HCT116 (cell line): ENCODE measurements around the gene SYT9. TPM values are rescaled to one million over a fixed set of nuclear protein-coding genes. Genes with fewer than 3 reads are reported as not detected.

Experiments used
- ATAC-seq: fragments of 200-7000 bp; cut with Tn5 transposase; 2 replicates; pipeline ENCODE4 v1.9.1; 2020; ENCODE audit warnings: mild to moderate bottlenecking, moderate library complexity
- BruUV-seq: library from RNA; stranded (reverse); fragments of 400-500 nt; replicated peaks from 2 replicates; lab custom pipeline; 2021; lab: Mats Ljungman, UMichigan
- CTCF ChIA-PET: fragments of 300-600 bp; sonication (Branson Sonifier 250); formaldehyde crosslinking; loops from one replicate; lab custom pipeline; 2021; ENCODE audit warnings: antibody characterized with exemption; lab: Charles Lee
- POLR2A ChIA-PET: fragments of 300-600, 350-600 bp; sonication (Branson Sonifier 250); formaldehyde crosslinking; loops from one replicate; lab custom pipeline; 2021; ENCODE audit warnings: antibody characterized with exemption; lab: Charles Lee
- RAD21 ChIA-PET, 2 experiments: fragments of 300-600 bp; sonication (Branson Sonifier 250); formaldehyde crosslinking; loops; one replicate each; lab custom pipeline; 2023; ENCODE audit warnings: low total read pairs in 2 of 2; ENCODE audit not compliant: uncharacterized antibody in 2 of 2, unreplicated experiment in 2 of 2, low non-redundant PET in 1 of 2; lab: Charles Lee
- DNase-seq: peaks from one replicate; pipeline ENCODE4 v3.0.0-alpha.2; 2010; ENCODE audit warnings: low read depth, low spot score
- H2AFZ ChIP-seq: fragments of 200-600 bp; shearing (Covaris generic), sonication (generic); 2 replicates; pipeline ENCODE4 v1.6.1; 2017; ENCODE audit warnings: low read depth, mixed run types, mixed read lengths, antibody characterized with exemption, low read length; ENCODE audit not compliant: poor library complexity, severe bottlenecking
- H3K27ac ChIP-seq: 2 replicates; pipeline ENCODE4 v1.5.1; 2012; ENCODE audit warnings: low read depth, low read length
- H3K27me3 ChIP-seq: fragments of 200-600 bp; sonication (generic); 2 replicates; pipeline ENCODE4 v1.6.1; 2016; ENCODE audit warnings: mixed run types, low read length, mixed read lengths; ENCODE audit not compliant: insufficient read depth
- H3K36me3 ChIP-seq, 2 experiments: fragments of 200-500 bp in 1 of 2; fragments of 200-600 bp in 1 of 2; sonication (Bioruptor generic) in 1 of 2; sonication (generic) in 1 of 2; 2 replicates each; pipeline versions ENCODE4 v1.5.1 to v1.6.1; 2014 to 2016; ENCODE audit warnings: low read length in 2 of 2, inconsistent platforms in 1 of 2, mixed read lengths in 1 of 2, mixed run types in 1 of 2; ENCODE audit not compliant: insufficient read depth in 2 of 2, control insufficient read depth in 1 of 2
- H3K4me1 ChIP-seq, 2 experiments: fragments of 200-600 bp in 1 of 2; sonication (generic) in 1 of 2; 2 replicates each; pipeline versions ENCODE4 v1.5.1 to v1.6.1; 2012 to 2017; ENCODE audit warnings: low read length in 2 of 2, inconsistent platforms in 1 of 2, mild to moderate bottlenecking in 1 of 2, mixed read lengths in 1 of 2, mixed run types in 1 of 2, moderate library complexity in 1 of 2; ENCODE audit not compliant: insufficient read depth in 2 of 2, control insufficient read depth in 1 of 2
- H3K4me2 ChIP-seq: fragments of 200-600 bp; sonication (generic); 2 replicates; pipeline ENCODE4 v1.6.1; 2017; ENCODE audit warnings: mixed run types, low read length, mixed read lengths
- H3K4me3 ChIP-seq, 2 experiments: fragments of 200-600 bp in 1 of 2; sonication (generic) in 1 of 2; replicated peaks in 1 of 2; 2 replicates each; pipeline ENCODE4 v1.5.1; 2011 to 2016; ENCODE audit warnings: low read length in 2 of 2, control low read depth in 1 of 2, low read depth in 1 of 2, mild to moderate bottlenecking in 1 of 2, mixed read lengths in 1 of 2, mixed run types in 1 of 2
- H3K79me2 ChIP-seq: fragments of 200-600 bp; sonication (generic); 2 replicates; pipeline ENCODE4 v1.6.1; 2017; ENCODE audit warnings: mild to moderate bottlenecking, mixed run types, low read length, moderate library complexity, mixed read lengths; ENCODE audit not compliant: insufficient read depth
- H3K9ac ChIP-seq: fragments of 200-600 bp; sonication (generic); 2 replicates; pipeline ENCODE4 v1.6.1; 2016; ENCODE audit warnings: low read length, mixed read lengths
- H3K9me2 ChIP-seq: fragments of 200-600 bp; sonication (generic), shearing (Covaris generic); 2 replicates; pipeline ENCODE4 v1.6.1; 2017; ENCODE audit warnings: mixed run types, mild to moderate bottlenecking, moderate library complexity; ENCODE audit not compliant: insufficient read depth
- H3K9me3 ChIP-seq, 2 experiments: fragments of 200-500 bp in 1 of 2; fragments of 200-600 bp in 1 of 2; sonication (Bioruptor generic) in 1 of 2; sonication (generic) in 1 of 2; 2 replicates each; pipeline ENCODE4 v1.6.1; 2014 to 2017; ENCODE audit warnings: low read length in 2 of 2, mixed read lengths in 2 of 2, inconsistent platforms in 1 of 2, low read depth in 1 of 2, mild to moderate bottlenecking in 1 of 2, mixed run types in 1 of 2, moderate library complexity in 1 of 2; ENCODE audit not compliant: control insufficient read depth in 1 of 2, insufficient read depth in 1 of 2
- H4K20me1 ChIP-seq: fragments of 200-600 bp; sonication (generic), shearing (Covaris generic); 2 replicates; pipeline ENCODE4 v1.6.1; 2017; ENCODE audit warnings: mixed run types, mild to moderate bottlenecking, moderate library complexity; ENCODE audit not compliant: insufficient read depth
- CEBPB ChIP-seq: IDR thresholded peaks from 2 replicates; pipeline ENCODE4 v1.6.1; 2012; ENCODE audit warnings: low read depth
- ELF1 ChIP-seq: IDR thresholded peaks from 2 replicates; pipeline ENCODE4 v1.6.1; 2012; ENCODE audit warnings: low read depth, borderline replicate concordance
- EZH2 ChIP-seq: fragments of 200-600 bp; sonication (generic); IDR thresholded peaks from 2 replicates; pipeline ENCODE4 v1.6.1; 2017; ENCODE audit warnings: antibody characterized with exemption, mixed run types
- EZH2phosphoT487 ChIP-seq: fragments of 200-600 bp; IDR thresholded peaks from 2 replicates; pipeline ENCODE4 v1.6.1; 2018; ENCODE audit warnings: antibody characterized with exemption, borderline replicate concordance
- JUND ChIP-seq: IDR thresholded peaks from 2 replicates; pipeline ENCODE4 v1.6.1; 2012
- REST ChIP-seq: IDR thresholded peaks from 2 replicates; pipeline ENCODE4 v1.6.1; 2012; ENCODE audit warnings: low read depth
- SIN3A ChIP-seq: IDR thresholded peaks from 2 replicates; pipeline ENCODE4 v1.6.1; 2012; ENCODE audit warnings: low read depth
- YY1 ChIP-seq: IDR thresholded peaks from 2 replicates; pipeline ENCODE4 v1.6.1; 2011; ENCODE audit warnings: low read length, low read depth, moderate library complexity, mild to moderate bottlenecking; ENCODE audit not compliant: insufficient replicate concordance; ENCODE audit errors: extremely low read depth
- ZBTB33 ChIP-seq: IDR thresholded peaks from 2 replicates; pipeline ENCODE4 v1.6.1; 2011; ENCODE audit warnings: mild to moderate bottlenecking, low read length, moderate library complexity; ENCODE audit not compliant: insufficient replicate concordance; ENCODE audit errors: extremely low read depth
- intact Hi-C: fragments of 100-400 bp; cut with micrococcal nuclease; formaldehyde crosslinking; loops from 2 replicates; pipeline ENCODE4 v1.10.0; 2022
- total RNA-seq: library from RNA; stranded (reverse); gene quantifications from one replicate; pipeline ENCODE4 v1.2.1, GENCODE V29; 2021; ENCODE audit not compliant: unreplicated experiment

The SYT9 gene
- total RNA-seq, 1 experiment from 2014 or later, result not detected

GRCh38 chr11:7306900-7307299 lies 55.2 kb downstream of the SYT9 start:
- Histone ChIP-seq H3K4me2 (no peak overlapping the region), H2AFZ (no peak overlapping the region), H3K4me1 (no peaks in the 10 kb centered on the region), H3K9ac (no peak overlapping the region), H3K27ac (no peak overlapping the region), H3K9me3 (no peaks in the 10 kb centered on the region), H3K27me3 (peaks cover 49% of the 10 kb centered on the region), H3K4me3 (no peak overlapping the region), H3K36me3 (no peaks in the 10 kb centered on the region), H4K20me1 (no peaks in the 10 kb centered on the region), H3K79me2 (no peaks in the 10 kb centered on the region), H3K9me2 (no peaks in the 10 kb centered on the region)
- BruUV-seq, result no TSS peak
- RAD21 ChIA-PET, result no interaction called here
- POLR2A ChIA-PET, result no interaction called here
- CTCF ChIA-PET, result no interaction called here
- no peak for TF ChIP-seq EZH2phosphoT487
- TF ChIP-seq REST, result no peak
- no peak for TF ChIP-seq YY1
- no peak for TF ChIP-seq ZBTB33
- no peak for TF ChIP-seq ELF1
- TF ChIP-seq EZH2, result no peak
- TF ChIP-seq JUND, result no peak
- no peak for TF ChIP-seq SIN3A
- no peak for TF ChIP-seq CEBPB
- ATAC-seq, result no peak
- DNase-seq, result no peak
- intact Hi-C loops, result no loop called here
